ENCODE data around the gene CCT6B. TPM values are rescaled to one million over a fixed set of nuclear protein-coding genes. Genes with fewer than 3 reads are reported as not detected.

CCT6B gene
- total and polyA plus RNA-seq, 9 of the 15 experiments (the other 6 are each of a cell fraction or from before 2014, with no cell fraction given) = 0.25 to 0.91 (median 0.58) TPM

GRCh38 chr17:34885076-34885475, 76.2 kb downstream of the CCT6B start (continued):
- TF ChIP-seq MAFG (tag; conservative IDR thresholded peaks at IDR 0.05) (no peak), SAFB2 (IDR thresholded peaks at IDR 0.05; ENCODE audit: borderline replicate concordance, low read depth, low read length, severe bottlenecking) (no peak), CEBPZ (IDR thresholded peaks at IDR 0.05; ENCODE audit: borderline replicate concordance, low read depth, low read length) (no peak), UBTF (IDR thresholded peaks at IDR 0.05; ENCODE audit: borderline replicate concordance in 1 of 2, low read depth in 2 of 2, low read length in 2 of 2) (no peak), THRAP3 (IDR thresholded peaks at IDR 0.05; ENCODE audit: borderline replicate concordance) (no peak), FOXP4 (CRISPR knock-in tag; IDR thresholded peaks at IDR 0.05; ENCODE audit: borderline replicate concordance) (no peak), NRF1 (conservative IDR thresholded peaks at IDR 0.05 in 1 of 2, IDR thresholded peaks at IDR 0.05 in 1 of 2) (no peak; a peak in 1 of 4 replicates), SMARCE1 (IDR thresholded peaks at IDR 0.05) (peak; percentile 78; the same call in 1 of the 2 replicates), MEIS2 (IDR thresholded peaks at IDR 0.05; ENCODE audit: partially characterized antibody) (peak; percentile 28), MLX (CRISPR knock-in tag; conservative IDR thresholded peaks at IDR 0.05) (no peak), GMEB1 (CRISPR knock-in tag; IDR thresholded peaks at IDR 0.05) (no peak), HINFP (tag; conservative IDR thresholded peaks at IDR 0.05; ENCODE audit: low read depth) (no peak), CBX5 (IDR thresholded peaks at IDR 0.05; ENCODE audit: borderline replicate concordance, low read depth) (no peak)
